MCF 10A (cell line): ENCODE measurements around the gene CROCC. TPM values are rescaled to one million over a fixed set of nuclear protein-coding genes. Genes with fewer than 3 reads are reported as not detected.
A peak's percentile ranks its signal among the peaks of the same experiment; 100 is the strongest.
"Not testable (repeated sequence)": the region's sequence is repeated elsewhere in the genome, so short reads cannot be mapped to it uniquely, and the experiment has no call there.

ENCODE experiments used
- BruUV-seq: library from RNA; stranded (reverse); fragments of 400-500 nt; replicated peaks from 2 replicates; lab custom pipeline; 2021; lab: Mats Ljungman, UMichigan
- CTCF ChIA-PET: fragments of 300-600 bp; sonication (Branson Sonifier 250); formaldehyde crosslinking; extraction: SDS; loops from one replicate; lab custom pipeline; 2021; ENCODE audit warnings: antibody characterized with exemption, inconsistent platforms; lab: Yijun Ruan, JAX
- POLR2A ChIA-PET: fragments of 300-600, 350-650 bp; sonication (Branson Sonifier 250); formaldehyde crosslinking; extraction: SDS; loops from one replicate; lab custom pipeline; 2020; ENCODE audit warnings: antibody characterized with exemption, inconsistent platforms; lab: Yijun Ruan, JAX
- DNase-seq: peaks from one replicate; pipeline ENCODE4 v3.0.0-alpha.2; 2018; ENCODE audit not compliant: unreplicated experiment
- H3K27ac Mint-ChIP-seq: one replicate; pipeline ENCODE4 v1.8.0; 2022; ENCODE audit warnings: mild to moderate bottlenecking, low read depth, mixed read lengths; ENCODE audit not compliant: unreplicated experiment
- H3K27me3 Mint-ChIP-seq: one replicate; pipeline ENCODE4 v1.8.0; 2022; ENCODE audit warnings: mixed read lengths; ENCODE audit not compliant: insufficient read depth, unreplicated experiment
- H3K36me3 Mint-ChIP-seq: one replicate; pipeline ENCODE4 v1.8.0; 2022; ENCODE audit warnings: mild to moderate bottlenecking, moderate library complexity, mixed read lengths; ENCODE audit not compliant: insufficient read depth, unreplicated experiment
- H3K4me1 Mint-ChIP-seq: one replicate; pipeline ENCODE4 v1.8.0; 2022; ENCODE audit warnings: mixed read lengths; ENCODE audit not compliant: insufficient read depth, unreplicated experiment
- H3K4me3 Mint-ChIP-seq: one replicate; pipeline ENCODE4 v1.8.0; 2022; ENCODE audit warnings: mild to moderate bottlenecking, moderate library complexity, mixed read lengths; ENCODE audit not compliant: unreplicated experiment
- H3K9me3 Mint-ChIP-seq: one replicate; pipeline ENCODE4 v1.8.0; 2022; ENCODE audit warnings: mixed read lengths; ENCODE audit not compliant: unreplicated experiment
- intact Hi-C: fragments of 100-400 bp; cut with micrococcal nuclease; formaldehyde crosslinking; loops from 2 replicates; pipeline ENCODE4 v1.14.1; 2022
- total RNA-seq: library from RNA; stranded (reverse); gene quantifications from 2 replicates; pipeline ENCODE4 v1.2.3, GENCODE V29; 2022
- TF ChIP-seq, protein P1 (sequence below): fragments of 200-600 bp; IDR thresholded peaks from one replicate; pipeline ENCODE4 v1.8.0; 2022; ENCODE audit warnings: antibody characterized with exemption, mild to moderate bottlenecking; ENCODE audit not compliant: unreplicated experiment

The CROCC gene
- total RNA-seq, 1 experiment from 2014 or later: 9.6 TPM

GRCh38 chr1:16906873-16907272, 14.9 kb upstream of the CROCC start:
- no TSS peak for BruUV-seq
- TF ChIP-seq, protein P1, sequence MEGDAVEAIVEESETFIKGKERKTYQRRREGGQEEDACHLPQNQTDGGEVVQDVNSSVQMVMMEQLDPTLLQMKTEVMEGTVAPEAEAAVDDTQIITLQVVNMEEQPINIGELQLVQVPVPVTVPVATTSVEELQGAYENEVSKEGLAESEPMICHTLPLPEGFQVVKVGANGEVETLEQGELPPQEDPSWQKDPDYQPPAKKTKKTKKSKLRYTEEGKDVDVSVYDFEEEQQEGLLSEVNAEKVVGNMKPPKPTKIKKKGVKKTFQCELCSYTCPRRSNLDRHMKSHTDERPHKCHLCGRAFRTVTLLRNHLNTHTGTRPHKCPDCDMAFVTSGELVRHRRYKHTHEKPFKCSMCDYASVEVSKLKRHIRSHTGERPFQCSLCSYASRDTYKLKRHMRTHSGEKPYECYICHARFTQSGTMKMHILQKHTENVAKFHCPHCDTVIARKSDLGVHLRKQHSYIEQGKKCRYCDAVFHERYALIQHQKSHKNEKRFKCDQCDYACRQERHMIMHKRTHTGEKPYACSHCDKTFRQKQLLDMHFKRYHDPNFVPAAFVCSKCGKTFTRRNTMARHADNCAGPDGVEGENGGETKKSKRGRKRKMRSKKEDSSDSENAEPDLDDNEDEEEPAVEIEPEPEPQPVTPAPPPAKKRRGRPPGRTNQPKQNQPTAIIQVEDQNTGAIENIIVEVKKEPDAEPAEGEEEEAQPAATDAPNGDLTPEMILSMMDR: no peak
- peak overlapping the region; percentile 33 for H3K27ac Mint-ChIP-seq
- ChIA-PET POLR2A (interaction anchor here (0.6 to 1.8 kb wide), 4 partner anchors 11 to 149 kb away, joined by 3 to 6 read pairs (median 4); no protein-coding TSS in a partner anchor), CTCF (interaction anchor here (0.6 to 1.0 kb wide), 3 partner anchors 126 to 644 kb away, joined by 3 read pairs; no protein-coding TSS in a partner anchor)
- intact Hi-C loops: no loop called here
- H3K9me3 Mint-ChIP-seq: no peaks in the 10 kb centered on the region
- H3K27me3 Mint-ChIP-seq: no peaks in the 10 kb centered on the region
- no peak for DNase-seq
- H3K36me3 Mint-ChIP-seq: peaks cover 4% of the 10 kb centered on the region
- no peak overlapping the region for H3K4me3 Mint-ChIP-seq
- peaks cover 16% of the 10 kb centered on the region for H3K4me1 Mint-ChIP-seq

- H3K4me1 Mint-ChIP-seq: peaks cover 14% of the 10 kb centered on the region
- CTCF ChIA-PET: interaction anchor here (0.7 kb wide), 1 partner anchor 213 kb away, joined by 3 read pairs; no protein-coding TSS in a partner anchor
- DNase-seq: no peak
- H3K27ac Mint-ChIP-seq: no peak overlapping the region
- BruUV-seq: no TSS peak
- TF ChIP-seq, protein P1: no peak
- H3K9me3 Mint-ChIP-seq: no peaks in the 10 kb centered on the region
- H3K4me3 Mint-ChIP-seq: no peak overlapping the region
- no peaks in the 10 kb centered on the region for H3K27me3 Mint-ChIP-seq
- POLR2A ChIA-PET: interaction anchor here (1.1 kb wide), 1 partner anchor 12 kb away, joined by 6 read pairs; no protein-coding TSS in a partner anchor
- H3K36me3 Mint-ChIP-seq: peaks cover under 1% of the 10 kb centered on the region
- intact Hi-C loops: no loop called here
Measured at GRCh38 chr1:16907870-16908758, 13.6 kb upstream of the CROCC start.

- DNase-seq, H3K27ac Mint-ChIP-seq, H3K36me3 Mint-ChIP-seq, H3K9me3 Mint-ChIP-seq, H3K4me3 Mint-ChIP-seq, H3K27me3 Mint-ChIP-seq, BruUV-seq, CTCF ChIA-PET, POLR2A ChIA-PET: not testable (repeated sequence)
- H3K4me1 Mint-ChIP-seq: peaks cover 18% of the 10 kb centered on the region
- intact Hi-C loops: loop anchor here (5.0 kb wide), 1 partner anchor 135 kb away; no protein-coding TSS in a partner anchor
Measured at GRCh38 chr1:16911851-16912721, 9.6 kb upstream of the CROCC start.

- H3K9me3 Mint-ChIP-seq, H3K36me3 Mint-ChIP-seq, H3K27ac Mint-ChIP-seq, H3K27me3 Mint-ChIP-seq, DNase-seq, BruUV-seq, CTCF ChIA-PET: not testable (repeated sequence)
- peak overlapping the region; percentile 77 for H3K4me3 Mint-ChIP-seq
- intact Hi-C loops: loop anchor here (5.0 kb wide), 1 partner anchor 135 kb away; no protein-coding TSS in a partner anchor
- H3K4me1 Mint-ChIP-seq: peaks cover 18% of the 10 kb centered on the region
- POLR2A ChIA-PET: interaction anchor here (3.0 kb wide), 1 partner anchor 13 kb away, joined by 17 read pairs; no protein-coding TSS in a partner anchor
Measured at GRCh38 chr1:16912742-16913141, 9.0 kb upstream of the CROCC start.
